H1 (cell line): ENCODE data around the gene USH1G. TPM values are rescaled to one million over a fixed set of nuclear protein-coding genes. Genes with fewer than 3 reads are reported as not detected.

Source experiments
- CTCF ChIA-PET: fragments of 300-600 bp; sonication (Branson Sonifier 250); formaldehyde crosslinking; loops from one replicate; lab custom pipeline; 2021; ENCODE audit not compliant: partially characterized antibody; lab: Charles Lee
- POLR2A ChIA-PET: fragments of 300-600 bp; sonication (Branson Sonifier 250); formaldehyde crosslinking; loops from one replicate; lab custom pipeline; 2021; ENCODE audit warnings: inconsistent platforms; ENCODE audit not compliant: partially characterized antibody; lab: Charles Lee
- DNase-seq, 2 experiments: peaks; one replicate each; pipeline versions ENCODE4 v3.0.0 to v3.0.0-alpha.2; 2010 to 2022; ENCODE audit warnings: low spot score in 2 of 2, low read depth in 1 of 2, mixed read lengths in 1 of 2
- FAIRE-seq: peaks from 2 replicates; lab custom pipeline; 2011; peaks lifted over from hg19 to GRCh38; lab: Jason Lieb, UNC
- H2AFZ ChIP-seq: 2 replicates; pipeline ENCODE4 v1.8.1; 2012; ENCODE audit warnings: low read length, inconsistent platforms
- H2AK5ac ChIP-seq: 2 replicates; pipeline ENCODE4 v1.6.1; 2013; ENCODE audit warnings: low read depth, low read length
- H2BK120ac ChIP-seq: replicated peaks from 2 replicates; pipeline ENCODE3; 2013; ENCODE audit warnings: low read depth, low read length, inconsistent platforms
- H2BK12ac ChIP-seq: 2 replicates; pipeline ENCODE4 v1.6.1; 2013; ENCODE audit warnings: low read depth, low read length
- H2BK15ac ChIP-seq: 2 replicates; pipeline ENCODE4 v1.6.1; 2013; ENCODE audit warnings: low read length
- H2BK20ac ChIP-seq: 2 replicates; pipeline ENCODE4 v1.6.1; 2013; ENCODE audit warnings: low read length
- H2BK5ac ChIP-seq: 2 replicates; pipeline ENCODE4 v1.6.1; 2013; ENCODE audit warnings: low read depth, low read length
- H3K14ac ChIP-seq: 2 replicates; pipeline ENCODE4 v1.6.1; 2013; ENCODE audit warnings: inconsistent platforms; ENCODE audit not compliant: insufficient read length
- H3K18ac ChIP-seq: 2 replicates; pipeline ENCODE4 v1.6.1; 2013; ENCODE audit warnings: low read length; ENCODE audit errors: extremely low read depth
- H3K23ac ChIP-seq: 2 replicates; pipeline ENCODE4 v1.6.1; 2013; ENCODE audit warnings: inconsistent platforms; ENCODE audit not compliant: insufficient read length
- H3K23me2 ChIP-seq: 2 replicates; pipeline ENCODE4 v1.6.1; 2013; ENCODE audit warnings: low read depth, low read length
- H3K27ac ChIP-seq: 2 replicates; pipeline ENCODE4 v1.6.1; 2011; ENCODE audit warnings: low read depth, low read length, inconsistent platforms
- H3K27me3 ChIP-seq, 4 experiments: replicated peaks in 1 of 4; 1 replicate in 1 of 4; 2 replicates in 3 of 4; pipeline versions ENCODE4 v1.6.1 to v1.8.1; 2011 to 2013; ENCODE audit warnings: low read length in 3 of 4, mild to moderate bottlenecking in 3 of 4, inconsistent platforms in 2 of 4, mixed read lengths in 2 of 4, moderate library complexity in 1 of 4; ENCODE audit not compliant: control insufficient read depth in 3 of 4, insufficient read depth in 3 of 4; ENCODE audit errors: extremely low read depth in 1 of 4
- H3K36me3 ChIP-seq, 4 experiments: 2 replicates each; pipeline versions ENCODE4 v1.6.1 to v1.8.1; 2011 to 2013; ENCODE audit warnings: mild to moderate bottlenecking in 4 of 4, low read length in 3 of 4, moderate library complexity in 2 of 4, control low read depth in 1 of 4, inconsistent platforms in 1 of 4; ENCODE audit not compliant: insufficient read depth in 4 of 4, control insufficient read depth in 2 of 4
- H3K4ac ChIP-seq: replicated peaks from 2 replicates; pipeline ENCODE3; 2013; ENCODE audit warnings: low read length, low read depth, mixed read lengths, inconsistent platforms; ENCODE audit not compliant: insufficient read length
- H3K4me1 ChIP-seq, 4 experiments: replicated peaks in 1 of 4; 1 replicate in 1 of 4; 2 replicates in 3 of 4; pipeline versions ENCODE4 v1.6.1 to v1.8.1; 2011 to 2013; ENCODE audit warnings: low read length in 3 of 4, inconsistent platforms in 2 of 4, mixed read lengths in 1 of 4; ENCODE audit not compliant: insufficient read depth in 4 of 4, control insufficient read depth in 3 of 4
- H3K4me2 ChIP-seq, 2 experiments: 2 replicates each; pipeline versions ENCODE4 v1.6.1 to v1.8.1; 2011 to 2013; ENCODE audit warnings: low read depth in 2 of 2, low read length in 2 of 2, control low read depth in 1 of 2, inconsistent platforms in 1 of 2, mild to moderate bottlenecking in 1 of 2; ENCODE audit not compliant: insufficient read depth in 1 of 2
- H3K4me3 ChIP-seq, 4 experiments: fragments of 200-600, 300-600 bp in 1 of 4; sonication (generic), shearing (Covaris generic), sonication (Bioruptor Twin) in 1 of 4; 2 replicates each; pipeline versions ENCODE4 v1.5.1 to v1.8.1; 2011 to 2016; ENCODE audit warnings: low read length in 4 of 4, low read depth in 3 of 4, control low read depth in 2 of 4, inconsistent platforms in 2 of 4, mild to moderate bottlenecking in 2 of 4, mixed read lengths in 1 of 4, moderate library complexity in 1 of 4; ENCODE audit not compliant: insufficient read depth in 2 of 4; ENCODE audit errors: extremely low read depth in 1 of 4
- H3K56ac ChIP-seq: replicated peaks from 2 replicates; pipeline ENCODE3; 2013; ENCODE audit warnings: low read depth, mild to moderate bottlenecking, mixed read lengths, low read length, inconsistent platforms; ENCODE audit not compliant: insufficient read length
- H3K79me1 ChIP-seq: 2 replicates; pipeline ENCODE4 v1.6.1; 2013; ENCODE audit warnings: low read depth, low read length, control low read depth
- H3K79me2 ChIP-seq, 2 experiments: 2 replicates each; pipeline versions ENCODE4 v1.6.1 to v1.8.1; 2012 to 2013; ENCODE audit warnings: low read length in 2 of 2, mild to moderate bottlenecking in 2 of 2, inconsistent platforms in 1 of 2; ENCODE audit not compliant: insufficient read depth in 2 of 2, control insufficient read depth in 1 of 2
- H3K9ac ChIP-seq, 4 experiments: replicated peaks in 1 of 4; 1 replicate in 1 of 4; 2 replicates in 3 of 4; pipeline versions ENCODE4 v1.6.1 to v1.8.1; 2011 to 2013; ENCODE audit warnings: low read depth in 3 of 4, low read length in 3 of 4, control low read depth in 2 of 4, mild to moderate bottlenecking in 2 of 4, moderate library complexity in 2 of 4, inconsistent platforms in 1 of 4; ENCODE audit errors: extremely low read depth in 1 of 4
- H3K9me3 ChIP-seq, 2 experiments: 2 replicates each; pipeline versions ENCODE4 v1.6.1 to v1.8.1; 2012 to 2013; ENCODE audit warnings: mild to moderate bottlenecking in 2 of 2, moderate library complexity in 2 of 2, control low read depth in 1 of 2, inconsistent platforms in 1 of 2, low read depth in 1 of 2, low read length in 1 of 2, mixed read lengths in 1 of 2; ENCODE audit not compliant: insufficient read depth in 2 of 2
- H4K20me1 ChIP-seq, 2 experiments: replicated peaks in 1 of 2; 2 replicates each; pipeline versions ENCODE3 to v1.8.1; 2011 to 2013; ENCODE audit warnings: inconsistent platforms in 2 of 2, low read length in 2 of 2, mild to moderate bottlenecking in 1 of 2; ENCODE audit not compliant: insufficient read depth in 2 of 2, control insufficient read depth in 1 of 2
- H4K5ac ChIP-seq: 2 replicates; pipeline ENCODE4 v1.6.1; 2013; ENCODE audit warnings: low read length, low read depth, mixed read lengths, inconsistent platforms; ENCODE audit not compliant: insufficient read length
- H4K8ac ChIP-seq: 2 replicates; pipeline ENCODE4 v1.8.0; 2013; ENCODE audit warnings: mild to moderate bottlenecking, moderate library complexity, low read length, inconsistent platforms; ENCODE audit not compliant: insufficient read depth; ENCODE audit errors: extremely low read depth
- H4K91ac ChIP-seq: replicated peaks from 2 replicates; pipeline ENCODE3; 2013; ENCODE audit warnings: low read length, mixed read lengths, inconsistent platforms; ENCODE audit not compliant: insufficient read length
- BACH1 ChIP-seq: IDR thresholded peaks from 2 replicates; pipeline ENCODE4 v1.6.1; 2012; ENCODE audit warnings: low read length, improper control_type of control experiment
- EZH2 ChIP-seq: fragments of 200-600 bp; sonication (generic); IDR thresholded peaks from 2 replicates; pipeline ENCODE4 v1.7.1; 2012; ENCODE audit warnings: low read depth, mild to moderate bottlenecking, moderate library complexity, low read length, inconsistent platforms; ENCODE audit not compliant: severe bottlenecking
- GTF2F1 ChIP-seq: IDR thresholded peaks from 2 replicates; pipeline ENCODE4 v1.6.1; 2012; ENCODE audit warnings: low read depth, low read length, improper control_type of control experiment, borderline replicate concordance
- KDM1A ChIP-seq: fragments of 200-600, 300-600 bp; sonication (generic); IDR thresholded peaks from 2 replicates; pipeline ENCODE4 v1.7.1; 2016; ENCODE audit warnings: mild to moderate bottlenecking, low read length, borderline replicate concordance
- RXRA ChIP-seq: IDR thresholded peaks from 2 replicates; pipeline ENCODE4 v1.6.1; 2011; ENCODE audit warnings: low read depth, mild to moderate bottlenecking, low read length, moderate library complexity; ENCODE audit not compliant: insufficient read depth
- SAP30 ChIP-seq: fragments of 300-600 bp; sonication (generic); IDR thresholded peaks from 2 replicates; pipeline ENCODE4 v1.7.1; 2012; ENCODE audit warnings: low read length, moderate library complexity, mild to moderate bottlenecking, inconsistent platforms; ENCODE audit not compliant: insufficient read depth, insufficient replicate concordance
- TAF1 ChIP-seq: IDR thresholded peaks from 2 replicates; pipeline ENCODE4 v1.6.1; 2011; ENCODE audit warnings: mild to moderate bottlenecking, low read depth, low read length
- YY1 ChIP-seq: IDR thresholded peaks from 2 replicates; pipeline ENCODE4 v1.6.1; 2011; ENCODE audit warnings: low read depth, mild to moderate bottlenecking, low read length
- WGBS, 2 experiments: shearing (Covaris generic) in 1 of 2; methylation state at CpG; one replicate each; pipeline versions ENCODE4 v1.1.6 to v1.1.7; 2013 to 2015; ENCODE audit warnings: low lambda C conversion rate in 2 of 2, mixed read lengths in 2 of 2, inconsistent platforms in 1 of 2, low coverage in 1 of 2, missing lambda C conversion rate in 1 of 2; ENCODE audit not compliant: insufficient replicate concordance in 2 of 2, insufficient coverage in 1 of 2, insufficient read length in 1 of 2; ENCODE audit errors: extremely low coverage in 1 of 2, missing lambda C conversion rate in 1 of 2; 5-methylcytosine and 5-hydroxymethylcytosine counted together
- polyA plus RNA-seq, 7 experiments: library from polyadenylated mRNA; depleted of rRNA in 3 of 7; stranded (reverse) in 5 of 7; unstranded in 2 of 7; fragments of >200 nt in 5 of 7; fragments of 200-250 nt in 2 of 7; gene quantifications; 1 replicate in 5 of 7; 2 replicates in 1 of 7; 4 replicates in 1 of 7; pipeline versions ENCODE4 v1.2.1 to v1.2.3, GENCODE V29; 2011 to 2013; ENCODE audit warnings: missing spikeins in 2 of 7, mixed read lengths in 2 of 7
- total RNA-seq: library from RNA; stranded (reverse); fragmentation: NEBNext Ultra II Directional; extraction: Animal tissue kit (Norgen Biotek cat#: 25700); gene quantifications from 2 replicates; pipeline ENCODE4 v1.2.1, GENCODE V29; 2021
- TF ChIP-seq, protein P1 (sequence below): IDR thresholded peaks from 2 replicates; pipeline ENCODE4 v1.6.1; 2011; ENCODE audit warnings: low read length, improper control_type of control experiment

The USH1G gene
- total and polyA plus RNA-seq, 2 of the 8 experiments (the other 6 are each of a cell fraction or from before 2014, with no cell fraction given): 1.6 to 4.3 TPM

GRCh38 chr17:74900208-74900607, 22.8 kb downstream of the USH1G start:
- Histone ChIP-seq H4K5ac (no peak overlapping the region), H2BK20ac (no peak overlapping the region), H3K9ac (no peak overlapping the region), H4K8ac (no peak overlapping the region), H2AK5ac (no peak overlapping the region), H3K4me3 (no peak overlapping the region), H3K79me1 (no peaks in the 10 kb centered on the region), H3K23me2 (no peaks in the 10 kb centered on the region), H3K4me2 (no peak overlapping the region), H2AFZ (no peak overlapping the region), H3K4me1 (peaks cover 0 to 9% (median 5%) of the 10 kb centered on the region in 4 experiments; a peak in 5 of 7 replicates), H2BK5ac (no peak overlapping the region), H3K36me3 (no peaks in the 10 kb centered on the region), H2BK15ac (no peak overlapping the region), H3K27me3 (peaks cover 0 to 16% (median 8%) of the 10 kb centered on the region in 4 experiments; a peak in 6 of 7 replicates), H4K20me1 (no peaks in the 10 kb centered on the region), H3K56ac (no peak overlapping the region), H4K91ac (no peak overlapping the region), H3K14ac (no peak overlapping the region), H3K23ac (no peak overlapping the region), H3K79me2 (no peaks in the 10 kb centered on the region), H2BK120ac (no peak overlapping the region), H3K4ac (no peak overlapping the region), H3K9me3 (no peaks in the 10 kb centered on the region), H3K27ac (no peak overlapping the region), H2BK12ac (no peak overlapping the region), H3K18ac (no peak overlapping the region)
- CTCF ChIA-PET: interaction anchor here (0.5 to 1.3 kb wide), 3 partner anchors 13 to 61 kb away, joined by 3 to 5 read pairs (median 4); no protein-coding TSS in a partner anchor
- no peak for TF ChIP-seq TAF1
- TF ChIP-seq RXRA: no peak
- TF ChIP-seq, protein P1, sequence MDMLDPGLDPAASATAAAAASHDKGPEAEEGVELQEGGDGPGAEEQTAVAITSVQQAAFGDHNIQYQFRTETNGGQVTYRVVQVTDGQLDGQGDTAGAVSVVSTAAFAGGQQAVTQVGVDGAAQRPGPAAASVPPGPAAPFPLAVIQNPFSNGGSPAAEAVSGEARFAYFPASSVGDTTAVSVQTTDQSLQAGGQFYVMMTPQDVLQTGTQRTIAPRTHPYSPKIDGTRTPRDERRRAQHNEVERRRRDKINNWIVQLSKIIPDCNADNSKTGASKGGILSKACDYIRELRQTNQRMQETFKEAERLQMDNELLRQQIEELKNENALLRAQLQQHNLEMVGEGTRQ: no peak
- no peak for TF ChIP-seq SAP30
- TF ChIP-seq EZH2: no peak
- TF ChIP-seq BACH1: no peak
- TF ChIP-seq YY1: no peak
- TF ChIP-seq GTF2F1: no peak
- TF ChIP-seq KDM1A: no peak
- POLR2A ChIA-PET: no interaction called here
- no peak for FAIRE-seq
- WGBS, 2 experiments: 90% methylated on average over 8 of the region's 8 CpGs; no CpG with 5 or more reads in 1 of the 2 experiments
- DNase-seq: no peak
